ENCODE data around the gene ENHO.

DNA sequence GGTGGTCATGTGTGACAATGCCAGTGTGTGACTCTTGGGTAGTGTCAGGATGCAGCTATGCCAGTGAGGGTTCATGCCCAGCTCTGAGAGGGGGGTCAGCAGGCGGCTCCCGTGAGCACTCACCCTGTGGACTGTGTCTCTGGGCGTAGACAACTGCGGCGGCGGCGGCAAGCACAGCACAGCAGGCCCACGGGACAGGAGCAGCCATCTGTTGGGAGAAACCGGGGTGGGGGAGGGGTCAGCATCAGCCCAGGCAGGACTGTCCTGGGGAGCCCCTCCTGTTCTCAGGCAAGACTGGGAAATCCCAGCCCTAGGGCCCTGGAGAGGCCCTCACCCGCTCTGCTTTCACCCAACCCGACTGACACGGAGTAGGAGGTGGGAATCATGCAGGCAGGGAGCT is 46.0 kb upstream of the ENHO start:
- TF ChIP-seq, protein P1, sequence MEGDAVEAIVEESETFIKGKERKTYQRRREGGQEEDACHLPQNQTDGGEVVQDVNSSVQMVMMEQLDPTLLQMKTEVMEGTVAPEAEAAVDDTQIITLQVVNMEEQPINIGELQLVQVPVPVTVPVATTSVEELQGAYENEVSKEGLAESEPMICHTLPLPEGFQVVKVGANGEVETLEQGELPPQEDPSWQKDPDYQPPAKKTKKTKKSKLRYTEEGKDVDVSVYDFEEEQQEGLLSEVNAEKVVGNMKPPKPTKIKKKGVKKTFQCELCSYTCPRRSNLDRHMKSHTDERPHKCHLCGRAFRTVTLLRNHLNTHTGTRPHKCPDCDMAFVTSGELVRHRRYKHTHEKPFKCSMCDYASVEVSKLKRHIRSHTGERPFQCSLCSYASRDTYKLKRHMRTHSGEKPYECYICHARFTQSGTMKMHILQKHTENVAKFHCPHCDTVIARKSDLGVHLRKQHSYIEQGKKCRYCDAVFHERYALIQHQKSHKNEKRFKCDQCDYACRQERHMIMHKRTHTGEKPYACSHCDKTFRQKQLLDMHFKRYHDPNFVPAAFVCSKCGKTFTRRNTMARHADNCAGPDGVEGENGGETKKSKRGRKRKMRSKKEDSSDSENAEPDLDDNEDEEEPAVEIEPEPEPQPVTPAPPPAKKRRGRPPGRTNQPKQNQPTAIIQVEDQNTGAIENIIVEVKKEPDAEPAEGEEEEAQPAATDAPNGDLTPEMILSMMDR (IDR thresholded peaks at IDR 0.05) = no peak
- no peak for TF ChIP-seq POLR2A (IDR thresholded peaks at IDR 0.05)

Measured in testis (tissue), 2 donors.